Activated naive CD4-positive, alpha-beta T cell treated with anti-CD3 and anti-CD28 coated beads, Interleukin-2, amount 50 U/mL, for 72 hours (primary cell): ENCODE measurements around the gene DPYSL5. TPM values are rescaled to one million over a fixed set of nuclear protein-coding genes. Genes with fewer than 3 reads are reported as not detected.

Experiments used
- total RNA-seq, 2 donors: library from RNA; stranded (reverse); gene quantifications; one replicate each; pipeline ENCODE4 v1.2.3, GENCODE V29; 2022

DPYSL5 gene
- total RNA-seq, 2 donors from 2014 or later: not detected

Other genes starting within 250 kb of the DPYSL5 start
- not detected for gene CIB4, start 206.8 kb upstream of the DPYSL5 start, total RNA-seq
- gene KCNK3, start 155.4 kb upstream of the DPYSL5 start, total RNA-seq: not detected
- 1 to 10 TPM; 5.1 to 8.6 TPM for gene SLC35F6, start 83.8 kb upstream of the DPYSL5 start, total RNA-seq
- 10 to 100 TPM; 26.9 to 38.1 TPM for gene CENPA, start 62.1 kb upstream of the DPYSL5 start, total RNA-seq
- gene MAPRE3, start 122.5 kb downstream of the DPYSL5 start, total RNA-seq: 1 to 10 TPM; 4.0 to 4.2 TPM
- gene TMEM214, start 184.8 kb downstream of the DPYSL5 start, total RNA-seq: 10 to 100 TPM; 54.3 to 68.0 TPM
- 10 to 100 TPM; 14.1 to 21.6 TPM for gene AGBL5, start 203.5 kb downstream of the DPYSL5 start, total RNA-seq
- gene OST4, start 223.5 kb downstream of the DPYSL5 start, total RNA-seq: 100 to 1,000 TPM; 263 to 344 TPM
- gene EMILIN1, start 230.5 kb downstream of the DPYSL5 start, total RNA-seq: under 1 TPM; 0.52 to 0.78 TPM
- gene KHK, start 238.6 kb downstream of the DPYSL5 start, total RNA-seq: 10 to 100 TPM; 10.6 to 16.3 TPM